GM06990 (cell line): ENCODE results near the gene GRAP.

Experiments used
- DNase-seq: peaks from one replicate; pipeline ENCODE4 v3.0.0-alpha.2; 2011; ENCODE audit not compliant: insufficient read length; ENCODE audit errors: extremely low read depth
- H3K27me3 ChIP-seq: replicated peaks from 2 replicates; pipeline ENCODE4 v1.6.0; 2011; ENCODE audit warnings: low read length; ENCODE audit not compliant: control insufficient read depth, insufficient read depth
- H3K36me3 ChIP-seq: 2 replicates; pipeline ENCODE4 v1.5.1; 2011; ENCODE audit warnings: low read length; ENCODE audit not compliant: control insufficient read depth, insufficient read depth
- H3K4me3 ChIP-seq: replicated peaks from 2 replicates; pipeline ENCODE4 v1.5.1; 2011; ENCODE audit warnings: low read depth, mild to moderate bottlenecking, control low read depth, low read length
- CTCF ChIP-seq: IDR thresholded peaks from 2 replicates; pipeline ENCODE4 v1.5.1; 2011; ENCODE audit warnings: low read length, control low read depth, mild to moderate bottlenecking, inconsistent platforms; ENCODE audit not compliant: insufficient read depth, poor library complexity, severe bottlenecking

The GRAP gene

GRCh38 chr17:18978655-18979054, 68.1 kb downstream of the GRAP start:
- Histone ChIP-seq H3K27me3 (no peaks in the 10 kb centered on the region), H3K36me3 (peaks cover 16% of the 10 kb centered on the region), H3K4me3 (no peak overlapping the region)
- no peak for DNase-seq
- TF ChIP-seq CTCF = no peak

- no peak overlapping the region for H3K4me3 ChIP-seq
- no peak for DNase-seq
- no peaks in the 10 kb centered on the region for H3K27me3 ChIP-seq
- peaks cover 16% of the 10 kb centered on the region for H3K36me3 ChIP-seq
- TF ChIP-seq CTCF = no peak
Observed at GRCh38 chr17:18978050-18978449, 68.7 kb downstream of the GRAP start.

GRCh38 chr17:18977646-18978045, 69.1 kb downstream of the GRAP start:
- H3K4me3 ChIP-seq = no peak overlapping the region
- no peak for TF ChIP-seq CTCF
- H3K27me3 ChIP-seq = no peaks in the 10 kb centered on the region
- no peak for DNase-seq
- peaks cover 19% of the 10 kb centered on the region for H3K36me3 ChIP-seq

DNA sequence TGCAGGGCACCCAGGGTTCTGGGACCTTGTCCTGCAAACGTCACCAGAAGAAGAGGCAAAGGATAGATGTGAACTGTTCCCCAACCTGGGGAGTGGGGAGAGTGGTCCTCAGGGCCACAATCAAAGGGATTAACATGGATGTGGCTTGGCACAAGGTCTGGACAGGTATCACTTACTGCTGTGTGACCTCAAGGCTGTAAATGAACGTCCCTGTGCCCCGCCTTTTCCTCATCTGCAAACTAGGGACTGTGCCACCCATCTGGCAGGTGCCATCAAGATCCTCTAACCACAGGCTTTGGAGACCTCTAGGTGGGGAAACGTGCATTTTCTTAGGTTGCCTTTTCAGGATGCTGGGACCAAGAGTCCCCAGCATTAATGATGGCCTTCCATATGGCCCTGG, 69.7 kb downstream of the GRAP start:
- DNase-seq = no peak
- no peaks in the 10 kb centered on the region for H3K27me3 ChIP-seq
- peaks cover 19% of the 10 kb centered on the region for H3K36me3 ChIP-seq
- H3K4me3 ChIP-seq = no peak overlapping the region
- TF ChIP-seq CTCF = no peak

DNA sequence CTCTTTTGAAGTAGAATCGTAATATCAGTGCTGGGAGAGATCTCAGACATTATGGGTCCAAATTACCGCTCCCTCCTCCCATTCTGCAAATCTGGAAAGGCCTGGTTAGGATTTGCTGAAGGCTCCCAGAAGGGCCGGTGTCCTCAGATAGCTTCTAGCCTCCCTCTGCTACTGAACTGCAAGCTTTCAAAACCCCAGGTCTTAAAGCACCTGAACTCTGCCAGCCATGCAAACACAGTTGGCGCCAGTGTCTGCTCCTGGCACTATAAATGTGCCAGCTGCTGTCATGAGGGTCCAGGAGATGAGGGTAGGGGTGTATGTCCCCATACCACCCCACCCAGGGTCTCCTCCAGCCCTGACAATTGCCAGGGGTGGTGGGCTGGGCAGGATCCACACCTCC, 70.6 kb downstream of the GRAP start:
- TF ChIP-seq CTCF = no peak
- Histone ChIP-seq H3K36me3 (peaks cover 24% of the 10 kb centered on the region), H3K27me3 (no peaks in the 10 kb centered on the region), H3K4me3 (no peak overlapping the region)
- no peak for DNase-seq

DNA sequence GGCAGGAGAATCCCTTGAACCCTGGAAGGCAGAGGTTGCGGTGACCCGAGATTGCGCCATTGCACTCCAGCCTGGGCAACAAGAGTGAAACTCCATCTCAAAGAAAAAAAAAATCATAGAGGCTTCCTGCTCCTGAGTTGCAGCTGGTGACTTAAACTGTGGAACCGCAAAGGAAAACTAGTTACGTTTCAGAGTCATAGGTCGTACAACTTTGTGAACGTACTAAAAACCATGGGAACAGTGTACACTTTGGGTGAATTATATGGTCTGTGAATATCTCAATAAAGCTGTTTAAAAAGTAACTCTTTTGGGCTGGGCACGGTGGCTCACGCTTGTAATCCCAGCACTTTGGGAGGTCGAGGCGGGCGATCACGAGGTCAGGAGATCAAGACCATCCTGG, 71.2 kb downstream of the GRAP start:
- no peak for TF ChIP-seq CTCF
- Histone ChIP-seq H3K4me3 (no peak overlapping the region), H3K36me3 (peaks cover 28% of the 10 kb centered on the region), H3K27me3 (no peaks in the 10 kb centered on the region)
- no peak for DNase-seq
